Measurements from ENCODE around the gene NCOR1.

The NCOR1 gene

GRCh38 chr17:15999974-16000827, 215.1 kb downstream of the NCOR1 start:
- no peak for DNase-seq (ENCODE audit: low read depth)
- peak overlapping the region; percentile 82 for H3K4me3 ChIP-seq (ENCODE audit: low read depth, low read length)

- H3K4me3 ChIP-seq (ENCODE audit: low read depth, low read length), result peak within 1 kb of the TSS; percentile 82
- peak; percentile 83 for DNase-seq (ENCODE audit: low read depth)
Measured at GRCh38 chr17:15999141-15999973, 216.0 kb downstream of the NCOR1 start, which contains the start of the genes TTC19 and ZSWIM7. TSS of gene TTC19 (plus strand) at chr17:15999824. CDS start at chr17:15999849, 25 bp downstream. TSS of gene ZSWIM7 (minus strand) at chr17:15999704. CDS start at chr17:15999594, 110 bp downstream.

- no peak for DNase-seq (ENCODE audit: low read depth)
- H3K4me3 ChIP-seq (ENCODE audit: low read depth, low read length), result no peak overlapping the region
Measured at GRCh38 chr17:15998031-15998562, 217.2 kb downstream of the NCOR1 start.

GRCh38 chr17:15996322-15996721, 219.0 kb downstream of the NCOR1 start:
- DNase-seq (ENCODE audit: low read depth), result no peak
- no peak overlapping the region for H3K4me3 ChIP-seq (ENCODE audit: low read depth, low read length)

- peak; percentile 46 for DNase-seq (ENCODE audit: low read depth)
- no peak overlapping the region for H3K4me3 ChIP-seq (ENCODE audit: low read depth, low read length)
Measured at GRCh38 chr17:15981646-15982580, 233.4 kb downstream of the NCOR1 start.

GRCh38 chr17:15981208-15981607, 234.1 kb downstream of the NCOR1 start:
- no peak overlapping the region for H3K4me3 ChIP-seq (ENCODE audit: low read depth, low read length)
- no peak for DNase-seq (ENCODE audit: low read depth)
